ENCODE data around the gene THBS4.

DNA sequence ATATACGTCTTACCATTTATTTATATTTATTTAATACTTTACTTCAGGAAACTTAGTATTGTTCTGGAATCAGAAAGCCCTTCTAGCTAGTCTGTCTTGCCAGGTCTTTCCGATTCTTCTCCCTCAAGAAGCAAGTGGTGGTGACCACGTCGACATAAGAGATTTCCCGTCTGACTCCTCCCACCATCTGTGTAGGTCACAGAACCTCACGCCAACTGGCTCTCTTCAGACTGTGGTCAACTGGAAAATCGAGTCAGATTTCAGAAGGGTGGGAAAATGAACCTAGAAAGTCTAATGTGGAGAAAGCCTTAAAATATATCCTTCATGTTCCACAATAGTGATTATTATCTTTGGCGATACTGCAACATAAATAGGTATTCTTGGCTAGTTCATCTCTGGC lies 17.3 kb downstream of the THBS4 start:
- TF ChIP-seq ZNF274 (IDR thresholded peaks at IDR 0.05; ENCODE audit: low read depth, low read length), result no peak
- no peak for TF ChIP-seq YY1 (IDR thresholded peaks at IDR 0.05; ENCODE audit: insufficient read depth, insufficient read length)
- no peak for TF ChIP-seq SUZ12 (IDR thresholded peaks at IDR 0.05; ENCODE audit: extremely low read depth, insufficient read depth, insufficient read length)

All from NT2/D1 (cell line).